GM21576 (cell line): ENCODE measurements around the gene HTR3C.

Experiments
- ATAC-seq: cut with Tn5 transposase; IDR thresholded peaks from one replicate; pipeline ENCODE4 v1.9.1; 2021; ENCODE audit warnings: mild to moderate bottlenecking, moderate library complexity; ENCODE audit not compliant: unreplicated experiment

Gene HTR3C

GRCh38 chr3:184082465-184082864 is 29.6 kb downstream of the HTR3C start:
- no peak for ATAC-seq

- ATAC-seq = no peak
These were observed 32.6 kb downstream of the HTR3C start for GRCh38 chr3:184085389-184085852.

GRCh38 chr3:184092199-184092598 is 39.4 kb downstream of the HTR3C start:
- ATAC-seq = no peak

DNA sequence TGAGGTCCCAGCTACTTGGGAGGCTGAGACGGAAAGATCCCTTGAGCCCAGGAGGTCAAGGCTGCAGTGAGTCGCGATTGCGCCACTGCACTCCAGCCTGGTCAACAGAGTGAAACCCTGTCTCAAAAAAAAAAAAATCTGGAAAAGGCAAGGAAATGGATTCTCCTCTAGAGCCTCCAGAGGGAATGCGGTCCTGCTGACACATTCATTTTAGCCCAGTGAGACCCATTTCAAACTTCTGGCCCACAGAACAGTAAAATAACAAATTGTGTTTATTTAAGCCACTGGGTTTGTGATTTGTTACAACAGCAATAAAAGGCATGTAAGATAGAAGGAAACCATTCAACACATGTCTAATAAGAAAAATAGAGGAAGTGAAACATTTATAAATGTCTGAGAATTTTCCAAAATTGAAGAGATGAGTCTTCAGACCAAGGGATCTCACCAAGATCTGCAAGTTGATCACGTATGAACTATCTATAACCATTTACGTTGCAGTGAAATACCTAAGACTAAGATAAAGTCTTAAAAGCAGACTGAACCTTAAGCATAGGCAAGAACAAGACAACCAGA is 44.0 kb downstream of the HTR3C start, which contains the start of gene HTR3E:
Gene HTR3E (plus strand): TSS at position 254 of the 573 bp plus-strand sequence. CDS start 466 bp downstream, outside the sequence.
- ATAC-seq = no peak

- ATAC-seq = no peak
These were observed 44.7 kb downstream of the HTR3C start for GRCh38 chr3:184097556-184097955.

GRCh38 chr3:184099806-184100686 is 47.2 kb downstream of the HTR3C start:
- no peak for ATAC-seq
